A549 treated with RU486 at 1 μM for 4 hours (cell line): ENCODE data around the gene ANP32B. TPM values are rescaled to one million over a fixed set of nuclear protein-coding genes. Genes with fewer than 3 reads are reported as not detected.

Source experiments
- total RNA-seq: library from RNA; stranded (reverse); fragments of 200-300 nt; extraction: Qiagen RNA extraction; gene quantifications from 5 replicates; pipeline ENCODE4 v1.2.3, GENCODE V29; 2022; ENCODE audit warnings: low read depth

ANP32B gene
- total RNA-seq = 278 to 347 TPM (median 327 TPM) in 5 replicates

GRCh38 chr9:97982683-97983588 lies at the start of gene ANP32B:
ANP32B (plus strand) TSS chr9:97983341; CDS start chr9:97983556, 215 bp downstream.

DNA sequence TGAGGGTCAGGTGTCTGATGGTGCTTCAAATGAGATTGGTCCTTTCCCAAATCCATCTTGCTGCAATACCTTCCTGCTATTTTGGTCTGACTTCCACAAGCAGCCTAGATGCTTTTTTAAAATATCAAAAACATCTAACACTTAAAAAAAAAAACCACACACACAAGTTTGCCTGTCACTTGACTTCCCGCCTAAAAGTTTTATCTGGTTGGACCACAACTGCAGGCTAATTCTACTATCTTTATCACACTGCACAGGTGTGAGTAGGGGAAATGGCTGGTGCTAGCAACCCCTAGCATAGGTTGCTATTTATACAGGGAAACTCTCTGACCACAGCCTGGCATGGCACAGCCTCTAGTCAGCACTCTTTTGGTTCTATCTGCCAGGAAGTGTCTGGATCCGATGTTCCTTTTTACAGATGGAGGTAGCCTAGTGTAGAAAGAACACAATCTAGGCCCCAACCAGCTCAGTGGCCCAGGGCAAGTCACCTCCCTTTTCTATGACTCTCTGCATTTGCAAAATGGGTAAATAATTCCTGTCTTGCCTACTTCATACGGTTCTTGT lies 45.0 kb upstream of the ANP32B start, which contains the start of gene HEMGN:
Gene HEMGN, minus strand, starts transcription at position 92 of the 564 bp plus-strand sequence. Its CDS starts 36 bp downstream, at position 56.

DNA sequence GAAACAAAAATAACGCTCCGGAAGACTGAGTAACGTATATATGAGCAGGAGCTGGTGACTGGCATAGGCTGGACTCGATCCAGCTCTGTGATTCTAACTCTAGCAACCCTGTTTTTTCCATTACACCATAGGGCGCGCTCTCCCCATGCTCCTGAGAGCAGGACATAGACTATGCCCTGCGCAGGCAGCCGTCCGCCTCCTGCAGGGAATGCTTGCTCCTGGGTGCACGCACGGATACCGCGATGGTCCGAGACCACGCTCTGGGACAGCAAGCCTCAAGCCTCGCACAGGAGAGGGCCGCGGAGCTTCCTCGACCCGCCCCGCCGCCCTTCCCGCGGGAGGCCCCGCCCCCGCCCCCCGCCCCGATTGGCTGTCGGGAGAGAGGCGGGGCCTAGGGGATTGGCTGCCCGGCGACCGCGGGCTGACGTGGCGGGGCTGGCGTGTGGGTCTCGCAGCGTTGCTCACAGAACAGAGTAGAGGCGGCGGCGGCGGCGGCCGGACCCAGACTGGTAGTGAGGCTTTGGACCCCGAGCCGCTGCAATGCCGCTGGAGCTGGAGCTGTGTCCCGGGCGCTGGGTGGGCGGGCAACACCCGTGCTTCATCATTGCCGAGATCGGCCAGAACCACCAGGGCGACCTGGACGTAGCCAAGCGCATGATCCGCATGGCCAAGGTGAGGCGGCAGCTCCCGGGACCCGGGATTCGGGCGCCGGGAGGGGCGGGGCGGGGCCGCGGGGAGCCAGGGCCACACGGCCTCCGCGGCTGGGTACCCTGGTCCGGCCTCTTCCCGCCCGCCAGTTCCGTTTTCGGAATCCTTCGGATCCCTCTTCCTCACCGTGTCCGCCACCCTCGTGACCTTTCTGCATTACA lies 73.4 kb downstream of the ANP32B start, which contains the start of gene NANS:
Gene NANS, plus strand, starts transcription at position 464 of the 869 bp plus-strand sequence. Its CDS starts 77 bp downstream, at position 541.

Other genes starting within 250 kb of the ANP32B start
- gene FOXE1, start 130.1 kb upstream of the ANP32B start, total RNA-seq = 2.8 to 4.3 TPM (median 4.2 TPM) in 5 replicates
- gene TRMO, start 60.8 kb upstream of the ANP32B start, total RNA-seq = 11.7 to 14.6 TPM (median 14.1 TPM) in 5 replicates
- not detected in 5 replicates for gene HEMGN, start 45.2 kb upstream of the ANP32B start, total RNA-seq
- gene NANS, start 73.4 kb downstream of the ANP32B start, total RNA-seq = 58.2 to 75.7 TPM (median 70.2 TPM) in 5 replicates
- gene TRIM14, start 135.9 kb downstream of the ANP32B start, total RNA-seq = 9.8 to 13.4 TPM (median 13.3 TPM) in 5 replicates
- gene CORO2A, start 209.3 kb downstream of the ANP32B start, total RNA-seq = 0.35 to 0.69 TPM (median 0.53 TPM) in 5 replicates